HG03432 (cell line): ENCODE results near the gene GRHPR.
A peak's percentile ranks its signal among the peaks of the same experiment; 100 is the strongest.

Experiments
- ATAC-seq: cut with Tn5 transposase; IDR thresholded peaks from one replicate; pipeline ENCODE4 v1.9.1; 2021; ENCODE audit warnings: mild to moderate bottlenecking, moderate library complexity; ENCODE audit not compliant: unreplicated experiment

Gene GRHPR

GRCh38 chr9:37398464-37399025, 24.0 kb upstream of the GRHPR start:
- ATAC-seq: no peak

GRCh38 chr9:37399336-37399735, 23.2 kb upstream of the GRHPR start:
- ATAC-seq: no peak

- no peak for ATAC-seq
Observed at GRCh38 chr9:37404590-37404989, 17.9 kb upstream of the GRHPR start.

GRCh38 chr9:37405350-37405749, 17.1 kb upstream of the GRHPR start:
- no peak for ATAC-seq

GRCh38 chr9:37405764-37406380, 16.6 kb upstream of the GRHPR start:
- no peak for ATAC-seq

- ATAC-seq: no peak
Observed at GRCh38 chr9:37406603-37407401, 15.7 kb upstream of the GRHPR start.

GRCh38 chr9:37407468-37407867, 15.0 kb upstream of the GRHPR start:
- no peak for ATAC-seq

- ATAC-seq: peak; percentile 87
Observed at GRCh38 chr9:37408933-37409710, 13.4 kb upstream of the GRHPR start.

GRCh38 chr9:37410354-37410861, 12.1 kb upstream of the GRHPR start:
- no peak for ATAC-seq

- ATAC-seq: peak; percentile 27
Observed at GRCh38 chr9:37410969-37411785, 11.3 kb upstream of the GRHPR start.

GRCh38 chr9:37412431-37413151, 9.9 kb upstream of the GRHPR start:
- no peak for ATAC-seq

GRCh38 chr9:37413311-37413710, 9.2 kb upstream of the GRHPR start:
- ATAC-seq: no peak

GRCh38 chr9:37414503-37414943, 8.0 kb upstream of the GRHPR start:
- no peak for ATAC-seq

GRCh38 chr9:37415011-37415719, 7.3 kb upstream of the GRHPR start:
- no peak for ATAC-seq

- no peak for ATAC-seq
Observed at GRCh38 chr9:37417252-37417803, 5.2 kb upstream of the GRHPR start.

GRCh38 chr9:37417857-37418618, 4.5 kb upstream of the GRHPR start:
- ATAC-seq: no peak

GRCh38 chr9:37419204-37419603, 3.3 kb upstream of the GRHPR start:
- ATAC-seq: no peak
